Inflammatory macrophage treated with lipopolysaccharide for 1 hour (primary cell): Measurements from ENCODE around the gene ATF7.

Experiments
- DNase-seq, 2 donors: peaks; one replicate each; pipeline ENCODE4 v3.0.0-alpha.2; 2020 to 2022

ATF7 gene

GRCh38 chr12:53480491-53481442 is 145.4 kb downstream of the ATF7 start:
- DNase-seq = no peak

- no peak for DNase-seq
Observed at GRCh38 chr12:53479331-53479730, 146.9 kb downstream of the ATF7 start.

- no peak for DNase-seq
Observed at GRCh38 chr12:53478865-53479264, 147.3 kb downstream of the ATF7 start.

GRCh38 chr12:53476769-53477209 is 149.4 kb downstream of the ATF7 start:
- DNase-seq = peak in 1 of 2 donors; percentile 18

GRCh38 chr12:53474819-53475218 is 151.4 kb downstream of the ATF7 start:
- DNase-seq = peak; percentile 13 to 20

GRCh38 chr12:53474077-53474476 is 152.1 kb downstream of the ATF7 start:
- DNase-seq = no peak

- no peak for DNase-seq
Observed at GRCh38 chr12:53472056-53472582, 154.1 kb downstream of the ATF7 start.

- DNase-seq = no peak
Observed at GRCh38 chr12:53468282-53468681, 157.9 kb downstream of the ATF7 start.

GRCh38 chr12:53467880-53468279 is 158.3 kb downstream of the ATF7 start:
- DNase-seq = no peak

GRCh38 chr12:53467082-53467481 is 159.1 kb downstream of the ATF7 start:
- no peak for DNase-seq

GRCh38 chr12:53466640-53467039 is 159.5 kb downstream of the ATF7 start:
- DNase-seq = no peak

- no peak for DNase-seq
Observed at GRCh38 chr12:53465679-53466078, 160.5 kb downstream of the ATF7 start.

GRCh38 chr12:53464685-53465418 is 161.3 kb downstream of the ATF7 start:
- no peak for DNase-seq

- no peak for DNase-seq
Observed at GRCh38 chr12:53463802-53464560, 162.2 kb downstream of the ATF7 start.

GRCh38 chr12:53462935-53463334 is 163.2 kb downstream of the ATF7 start:
- no peak for DNase-seq

- no peak for DNase-seq
Observed at GRCh38 chr12:53461591-53461990, 164.6 kb downstream of the ATF7 start.

GRCh38 chr12:53461059-53461458 is 165.1 kb downstream of the ATF7 start:
- DNase-seq = no peak

- no peak for DNase-seq
Observed at GRCh38 chr12:53459097-53459496, 167.1 kb downstream of the ATF7 start.
